Skeletal muscle satellite cell (primary cell): ENCODE measurements around the gene KRT6B.
"Not testable (repeated sequence)": the region's sequence is repeated elsewhere in the genome, so short reads cannot be mapped to it uniquely, and the experiment has no call there.

Experiments
- H3K27me3 ChIP-seq: 2 replicates; pipeline ENCODE4 v1.7.0; 2013; ENCODE audit warnings: low read length; ENCODE audit not compliant: control insufficient read depth, insufficient read depth
- H3K36me3 ChIP-seq: 2 replicates; pipeline ENCODE4 v1.7.0; 2013; ENCODE audit warnings: mild to moderate bottlenecking, control low read depth, low read length; ENCODE audit not compliant: insufficient read depth
- H3K4me1 ChIP-seq: 2 replicates; pipeline ENCODE4 v1.7.0; 2013; ENCODE audit warnings: low read length; ENCODE audit not compliant: control insufficient read depth, insufficient read depth
- H3K4me2 ChIP-seq: 2 replicates; pipeline ENCODE4 v1.7.0; 2013; ENCODE audit warnings: mild to moderate bottlenecking, low read length
- H3K4me3 ChIP-seq: 2 replicates; pipeline ENCODE4 v1.7.0; 2013; ENCODE audit warnings: low read length
- H3K9ac ChIP-seq: 2 replicates; pipeline ENCODE4 v1.7.0; 2013; ENCODE audit warnings: mild to moderate bottlenecking, low read depth, low read length, moderate library complexity
- H3K9me3 ChIP-seq: replicated peaks from 2 replicates; pipeline ENCODE4 v1.7.0; 2013; ENCODE audit warnings: mild to moderate bottlenecking, control low read depth, low read length

KRT6B gene

GRCh38 chr12:52492405-52492804 is 40.5 kb upstream of the KRT6B start:
- H3K36me3 ChIP-seq, H3K4me3 ChIP-seq, H3K9me3 ChIP-seq, H3K4me2 ChIP-seq, H3K9ac ChIP-seq: not testable (repeated sequence)
- peaks cover 39% of the 10 kb centered on the region for H3K4me1 ChIP-seq
- H3K27me3 ChIP-seq = peaks cover 11% of the 10 kb centered on the region

DNA sequence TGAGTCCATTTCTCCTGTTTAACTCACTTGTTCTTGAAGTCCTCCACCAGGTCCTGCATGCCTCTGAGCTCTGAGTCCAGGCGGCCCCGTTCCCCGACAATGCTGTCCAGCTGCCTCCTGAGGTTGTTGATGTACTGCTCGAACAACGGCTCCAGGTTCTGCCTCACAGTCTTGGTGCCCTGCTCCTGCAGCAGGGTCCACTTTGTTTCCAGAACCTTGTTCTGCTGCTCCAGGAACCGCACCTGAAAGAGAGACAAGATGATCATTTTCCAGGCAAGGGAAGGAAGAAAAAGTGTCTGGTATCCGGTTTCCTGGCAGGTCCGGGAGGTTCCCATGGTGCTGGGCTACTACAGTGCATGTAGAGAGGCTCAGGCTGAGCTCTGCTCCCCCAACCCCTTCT is 39.5 kb upstream of the KRT6B start:
- H3K4me3 ChIP-seq, H3K36me3 ChIP-seq, H3K9ac ChIP-seq, H3K9me3 ChIP-seq, H3K4me2 ChIP-seq: not testable (repeated sequence)
- H3K4me1 ChIP-seq = peaks cover 34% of the 10 kb centered on the region
- peaks cover 15% of the 10 kb centered on the region for H3K27me3 ChIP-seq

- H3K9me3 ChIP-seq = peaks cover 2% of the 10 kb centered on the region
- no peak overlapping the region for H3K4me2 ChIP-seq
- no peak overlapping the region for H3K9ac ChIP-seq
- no peaks in the 10 kb centered on the region for H3K36me3 ChIP-seq
- peaks cover 36% of the 10 kb centered on the region for H3K27me3 ChIP-seq
- no peak overlapping the region for H3K4me3 ChIP-seq
- H3K4me1 ChIP-seq = peaks cover 6% of the 10 kb centered on the region
Measured at GRCh38 chr12:52488736-52489135, 36.8 kb upstream of the KRT6B start.

DNA sequence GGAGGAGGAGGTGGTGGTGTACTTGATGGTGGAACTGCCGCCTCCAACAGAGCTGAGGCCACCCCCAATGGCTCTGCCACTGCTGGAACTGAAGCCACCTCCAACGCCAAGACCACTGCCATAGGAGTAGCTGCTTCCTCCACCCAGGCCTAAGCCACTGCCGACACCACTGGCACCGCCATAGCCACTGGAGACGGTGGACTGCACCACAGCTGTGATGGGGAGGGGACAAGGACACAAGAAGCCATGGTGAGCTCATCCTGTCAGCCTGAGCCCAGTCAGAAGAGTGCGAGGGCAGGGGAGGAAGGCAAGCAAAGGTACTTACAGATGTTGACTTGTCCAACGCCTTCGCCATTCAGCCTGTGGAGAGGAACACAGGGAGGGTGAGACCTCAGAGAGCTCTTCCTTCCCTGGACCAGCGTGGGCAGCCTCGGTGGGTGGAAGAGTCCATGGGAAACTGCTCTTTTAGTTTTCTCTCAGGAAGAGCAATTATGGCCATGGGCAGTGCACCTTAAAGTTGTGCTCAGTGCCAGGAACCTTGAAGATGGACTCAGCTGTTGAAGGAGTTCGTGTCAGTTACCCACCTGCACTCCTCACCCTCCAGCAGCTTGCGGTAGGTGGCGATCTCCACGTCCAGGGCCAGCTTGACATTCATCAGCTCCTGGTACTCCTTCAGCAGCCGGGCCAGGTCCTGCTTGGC is 35.9 kb upstream of the KRT6B start:
- H3K36me3 ChIP-seq, H3K4me3 ChIP-seq, H3K9ac ChIP-seq, H3K4me2 ChIP-seq, H3K9me3 ChIP-seq, H3K4me1 ChIP-seq: not testable (repeated sequence)
- peaks cover 43% of the 10 kb centered on the region for H3K27me3 ChIP-seq

DNA sequence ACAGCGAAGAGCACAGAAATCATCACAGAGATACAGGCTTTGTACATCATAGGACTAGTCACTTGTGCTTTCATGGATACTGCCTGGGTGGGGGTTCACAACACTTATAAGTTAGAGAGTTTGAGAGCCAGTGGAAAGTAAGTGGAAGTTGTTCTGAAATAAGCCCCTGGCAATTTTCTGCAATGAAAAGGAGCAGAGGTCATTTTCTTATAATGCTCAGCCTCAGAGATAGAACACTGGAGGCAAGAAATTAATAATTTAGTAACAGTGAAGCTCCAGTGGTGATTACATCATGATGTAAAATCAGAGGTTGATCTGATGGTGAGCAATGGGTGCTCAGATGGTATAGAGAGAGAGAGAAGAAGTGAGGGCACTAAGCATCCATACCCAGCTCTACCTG is 35.3 kb upstream of the KRT6B start:
- H3K36me3 ChIP-seq = no peaks in the 10 kb centered on the region
- H3K4me1 ChIP-seq = no peaks in the 10 kb centered on the region
- H3K9me3 ChIP-seq = peaks cover 2% of the 10 kb centered on the region
- H3K9ac ChIP-seq = no peak overlapping the region
- H3K4me3 ChIP-seq = no peak overlapping the region
- peaks cover 47% of the 10 kb centered on the region for H3K27me3 ChIP-seq
- H3K4me2 ChIP-seq = no peak overlapping the region

DNA sequence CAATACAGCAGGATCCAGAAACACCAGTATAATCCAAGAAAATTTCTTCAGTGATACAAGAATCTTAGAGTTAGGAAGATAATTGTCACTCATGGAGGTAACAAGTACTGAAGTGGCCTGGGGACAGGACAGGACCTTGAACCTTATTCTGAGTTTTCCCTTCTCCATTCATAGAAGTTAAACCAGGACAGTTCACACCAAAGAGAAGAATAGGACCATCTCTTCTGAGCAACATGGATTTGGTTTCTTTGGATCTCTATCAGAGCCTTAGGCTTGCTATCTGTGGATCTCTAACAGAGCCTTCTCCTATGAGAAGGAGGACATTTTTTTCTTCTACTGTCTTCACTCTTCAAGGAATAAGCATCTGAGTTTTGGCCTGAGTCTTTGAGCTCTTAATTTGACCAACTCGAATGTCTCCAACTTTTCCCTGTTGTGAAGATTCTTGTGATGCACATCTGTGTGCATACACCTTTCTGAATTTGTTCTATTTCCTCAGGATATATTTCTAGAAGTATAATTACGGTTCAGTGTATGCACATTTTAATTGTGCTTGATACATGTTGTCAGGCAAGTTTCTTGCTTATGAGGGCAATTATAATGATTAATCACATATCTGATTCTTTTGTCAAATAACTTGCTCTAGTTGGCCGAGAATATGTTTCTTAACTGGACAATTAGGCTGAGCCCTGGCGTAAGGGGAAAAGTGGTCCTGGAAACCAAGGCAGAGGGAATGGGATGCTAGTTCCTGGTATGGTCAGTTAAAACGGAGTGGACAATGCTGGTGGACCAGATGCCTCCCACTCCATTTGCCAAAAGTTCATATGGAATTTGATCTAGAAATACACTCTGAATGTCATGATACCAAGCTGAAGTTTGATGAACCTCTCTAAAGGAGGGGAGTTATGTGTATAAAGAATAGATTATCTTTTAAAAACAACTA is 34.5 kb upstream of the KRT6B start:
- H3K27me3 ChIP-seq = peaks cover 48% of the 10 kb centered on the region
- peaks cover 2% of the 10 kb centered on the region for H3K9me3 ChIP-seq
- H3K36me3 ChIP-seq = no peaks in the 10 kb centered on the region
- H3K4me3 ChIP-seq = no peak overlapping the region
- no peak overlapping the region for H3K4me2 ChIP-seq
- no peak overlapping the region for H3K9ac ChIP-seq
- no peaks in the 10 kb centered on the region for H3K4me1 ChIP-seq

- peaks cover 41% of the 10 kb centered on the region for H3K27me3 ChIP-seq
- H3K4me1 ChIP-seq = no peaks in the 10 kb centered on the region
- no peak overlapping the region for H3K9ac ChIP-seq
- no peak overlapping the region for H3K4me2 ChIP-seq
- H3K9me3 ChIP-seq = peaks cover 2% of the 10 kb centered on the region
- H3K36me3 ChIP-seq = no peaks in the 10 kb centered on the region
- H3K4me3 ChIP-seq = no peak overlapping the region
Measured at GRCh38 chr12:52480073-52480472, 28.1 kb upstream of the KRT6B start.

- peaks cover 25% of the 10 kb centered on the region for H3K27me3 ChIP-seq
- no peak overlapping the region for H3K9ac ChIP-seq
- no peak overlapping the region for H3K4me2 ChIP-seq
- H3K9me3 ChIP-seq = no peaks in the 10 kb centered on the region
- no peaks in the 10 kb centered on the region for H3K4me1 ChIP-seq
- no peaks in the 10 kb centered on the region for H3K36me3 ChIP-seq
- H3K4me3 ChIP-seq = no peak overlapping the region
Measured at GRCh38 chr12:52477651-52478050, 25.7 kb upstream of the KRT6B start.

DNA sequence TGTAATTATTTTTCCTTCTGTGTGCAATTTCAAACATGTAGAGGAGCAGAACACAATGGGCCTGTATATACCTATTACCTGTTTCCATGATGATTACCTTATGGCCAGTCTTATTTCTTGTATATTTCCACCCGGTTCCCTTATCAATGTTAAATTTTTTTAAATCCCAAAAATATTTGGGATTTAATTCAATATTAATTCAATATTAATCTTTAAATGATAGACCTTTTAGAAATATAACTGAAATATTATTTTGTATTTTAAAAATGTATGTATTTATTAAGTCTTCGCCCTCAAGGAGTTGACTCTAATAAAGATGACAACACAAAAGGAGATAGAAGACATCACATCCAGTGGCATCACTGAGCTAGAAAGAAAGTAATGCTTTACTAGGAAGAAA is 22.3 kb upstream of the KRT6B start:
- Histone ChIP-seq H3K4me1 (no peaks in the 10 kb centered on the region), H3K4me2 (no peak overlapping the region)

DNA sequence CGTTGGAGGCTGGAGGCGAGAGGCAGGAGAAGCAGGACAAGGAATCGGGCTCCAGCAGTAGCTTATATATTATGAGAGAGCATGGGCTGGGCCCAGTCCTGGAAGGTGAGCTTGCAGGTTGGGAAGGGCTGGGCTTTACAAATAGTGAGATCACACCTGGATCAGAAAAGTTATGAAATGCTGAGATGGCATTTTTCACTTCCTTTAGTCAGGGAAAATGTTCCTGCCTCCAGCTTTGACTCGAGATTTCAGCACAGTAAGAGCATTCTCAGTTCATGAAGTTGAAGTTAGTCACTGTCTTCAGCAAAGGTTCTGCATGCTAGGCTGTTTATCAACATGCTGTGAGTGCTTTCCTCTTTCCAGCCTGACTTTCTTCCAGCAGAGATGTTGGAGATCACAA is 21.8 kb upstream of the KRT6B start, which contains the start of gene KRT6C:
KRT6C (minus strand) TSS at position 38 of the 400 bp plus-strand sequence. CDS start 68 bp downstream, outside the sequence.
- Histone ChIP-seq H3K9me3 (no peaks in the 10 kb centered on the region), H3K4me1 (no peaks in the 10 kb centered on the region), H3K9ac (no peak within 1 kb of the TSS), H3K4me3 (no peak within 1 kb of the TSS), H3K36me3 (no peaks in the 10 kb centered on the region), H3K4me2 (no peak within 1 kb of the TSS), H3K27me3 (peaks cover 10% of the 10 kb centered on the region)

More for the DNA sequence above, 22.3 kb upstream of the KRT6B start:
- Histone ChIP-seq H3K36me3 (no peaks in the 10 kb centered on the region), H3K4me3 (no peak overlapping the region), H3K9ac (no peak overlapping the region), H3K9me3 (no peaks in the 10 kb centered on the region), H3K27me3 (peaks cover 11% of the 10 kb centered on the region)

DNA sequence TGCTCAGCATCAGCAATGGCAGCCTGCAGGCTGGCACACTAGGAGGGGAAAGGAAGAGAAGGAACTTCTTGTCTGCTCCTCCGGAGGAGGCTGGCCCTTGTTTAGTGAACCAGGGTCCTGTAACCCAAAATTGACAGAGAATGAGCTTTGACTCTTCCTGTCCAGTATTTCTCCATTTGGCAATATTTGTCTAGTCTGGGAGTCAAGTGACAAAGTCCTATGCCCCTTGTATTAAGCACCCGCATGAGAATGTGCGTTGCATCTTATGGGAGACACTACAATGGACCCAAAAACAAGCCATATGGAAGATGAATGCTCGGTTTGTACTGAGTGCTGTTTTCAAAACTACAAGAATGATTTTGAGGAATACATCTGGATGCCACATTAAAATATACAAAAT is 17.9 kb upstream of the KRT6B start:
- Histone ChIP-seq H3K4me3 (no peak overlapping the region), H3K9me3 (no peaks in the 10 kb centered on the region), H3K4me1 (no peaks in the 10 kb centered on the region), H3K9ac (no peak overlapping the region), H3K36me3 (no peaks in the 10 kb centered on the region), H3K27me3 (peaks cover 19% of the 10 kb centered on the region), H3K4me2 (no peak overlapping the region)
